HepG2 (cell line): ENCODE measurements around the gene TRAF4. TPM values are rescaled to one million over a fixed set of nuclear protein-coding genes. Genes with fewer than 3 reads are reported as not detected.

Source experiments
- CCAR2 ChIP-seq: fragments of 200-400 bp; formaldehyde crosslinking; optimal IDR thresholded peaks from 2 replicates; pipeline ENCODE3; 2018; ENCODE audit warnings: low read depth, mild to moderate bottlenecking, low read length, moderate library complexity
- CHD4 ChIP-seq: fragments of 200-600 bp; sonication (generic); IDR thresholded peaks from 2 replicates; pipeline ENCODE4 v1.7.0; 2017; ENCODE audit warnings: mild to moderate bottlenecking, low read length, borderline replicate concordance
- FOSL2 ChIP-seq: sonication (generic); formaldehyde crosslinking; IDR thresholded peaks from 2 replicates; pipeline ENCODE4 v1.4.0; 2020; ENCODE audit warnings: missing genetic modification reagents
- GABPA ChIP-seq, 2 experiments: IDR thresholded peaks; 2 replicates each; pipeline ENCODE4 v1.6.1; 2011 to 2016; ENCODE audit warnings: low read depth in 2 of 2, low read length in 1 of 2, missing biosample characterization in 1 of 2, missing genetic modification characterization in 1 of 2
- MBD4 ChIP-seq: IDR thresholded peaks from 2 replicates; pipeline ENCODE4 v1.6.1; 2012; ENCODE audit warnings: low read length, inconsistent platforms, borderline replicate concordance
- MTA3 ChIP-seq: sonication (generic); formaldehyde crosslinking; IDR thresholded peaks from 2 replicates; pipeline ENCODE4 v1.4.0; 2020; ENCODE audit warnings: missing genetic modification reagents
- MTF1 ChIP-seq: sonication (generic); formaldehyde crosslinking; IDR thresholded peaks from 2 replicates; pipeline ENCODE4 v1.5.0; 2020; ENCODE audit warnings: missing genetic modification reagents
- NR3C1 ChIP-seq: sonication (generic); formaldehyde crosslinking; IDR thresholded peaks from 2 replicates; pipeline ENCODE4 v1.4.0; 2020; ENCODE audit warnings: missing genetic modification reagents
- NRL ChIP-seq: sonication (generic); formaldehyde crosslinking; IDR thresholded peaks from 2 replicates; pipeline ENCODE4 v1.5.0; 2020; ENCODE audit warnings: missing genetic modification reagents, mild to moderate bottlenecking, moderate library complexity, borderline replicate concordance
- RARA ChIP-seq: IDR thresholded peaks from 2 replicates; pipeline ENCODE4 v1.6.1; 2016; ENCODE audit warnings: missing genetic modification reagents, missing compliant biosample characterization
- REPIN1 ChIP-seq: sonication (generic); formaldehyde crosslinking; IDR thresholded peaks from 2 replicates; pipeline ENCODE4 v1.8.0; 2022; ENCODE audit warnings: missing genetic modification reagents, low read depth, mild to moderate bottlenecking, borderline replicate concordance
- REXO4 ChIP-seq: sonication (generic); formaldehyde crosslinking; IDR thresholded peaks from 2 replicates; pipeline ENCODE4 v1.8.0; 2022; ENCODE audit warnings: missing genetic modification reagents, mild to moderate bottlenecking, borderline replicate concordance
- ZFP90 ChIP-seq: sonication (generic); formaldehyde crosslinking; IDR thresholded peaks from 2 replicates; pipeline ENCODE4 v1.8.0; 2022; ENCODE audit warnings: missing genetic modification reagents, mild to moderate bottlenecking, inconsistent platforms, borderline replicate concordance
- ZFX ChIP-seq: sonication (generic); formaldehyde crosslinking; IDR thresholded peaks from 2 replicates; pipeline ENCODE4 v1.4.0; 2020; ENCODE audit warnings: mild to moderate bottlenecking, low read depth, missing genetic modification reagents, moderate library complexity
- ZNF180 ChIP-seq: sonication (generic); formaldehyde crosslinking; IDR thresholded peaks from 2 replicates; pipeline ENCODE4 v1.4.0; 2020; ENCODE audit warnings: low read depth, missing genetic modification reagents, borderline replicate concordance
- ZNF260 ChIP-seq: sonication (generic); formaldehyde crosslinking; IDR thresholded peaks from 2 replicates; pipeline ENCODE4 v1.4.0; 2020; ENCODE audit warnings: missing genetic modification reagents, low read depth, mild to moderate bottlenecking, borderline replicate concordance
- ZNF3 ChIP-seq: IDR thresholded peaks from 2 replicates; pipeline ENCODE4 v1.7.0; 2017; ENCODE audit warnings: inconsistent platforms
- ZNF709 ChIP-seq: sonication (generic); formaldehyde crosslinking; IDR thresholded peaks from 2 replicates; pipeline ENCODE4 v1.5.0; 2020; ENCODE audit warnings: mild to moderate bottlenecking, missing genetic modification reagents
- ZNF746 ChIP-seq: sonication (generic); formaldehyde crosslinking; IDR thresholded peaks from 2 replicates; pipeline ENCODE4 v1.8.0; 2022; ENCODE audit warnings: mild to moderate bottlenecking, missing genetic modification reagents
- ZSCAN12 ChIP-seq: sonication (generic); formaldehyde crosslinking; IDR thresholded peaks from 2 replicates; pipeline ENCODE4 v1.9.0; 2021; ENCODE audit warnings: mild to moderate bottlenecking, missing genetic modification reagents
- polyA plus RNA-seq, 8 experiments: library from polyadenylated mRNA; depleted of rRNA in 3 of 8; stranded (reverse) in 7 of 8; unstranded in 1 of 8; fragments of >200 nt; fragmentation: Illumina TruSeq in 4 of 8; extraction: Trizol in 4 of 8; gene quantifications; 2 replicates each; pipeline versions ENCODE4 v1.2.1 to v1.2.3, GENCODE V29; 2011 to 2016; ENCODE audit warnings: low read depth in 4 of 8, missing spikeins in 1 of 8, mixed read lengths in 1 of 8; ENCODE audit not compliant: insufficient read depth in 1 of 8
- total RNA-seq, 5 experiments: library from RNA; depleted of rRNA; stranded (reverse); fragments of >200 nt; fragmentation: Illumina TruSeq; extraction: Trizol; gene quantifications; 2 replicates each; pipeline ENCODE4 v1.2.3, GENCODE V29; 2016; ENCODE audit warnings: low read depth in 1 of 5
- TF ChIP-seq, protein P1 (sequence below): sonication (generic); formaldehyde crosslinking; IDR thresholded peaks from 2 replicates; pipeline ENCODE4 v1.4.0; 2020; ENCODE audit warnings: missing genetic modification reagents
- TF ChIP-seq, protein P2 (sequence below): sonication (generic); formaldehyde crosslinking; conservative IDR thresholded peaks from 2 replicates; pipeline ENCODE4 v1.8.0; 2022; ENCODE audit warnings: low read depth, missing genetic modification reagents
- TF ChIP-seq, protein P3 (sequence below): sonication (generic); formaldehyde crosslinking; IDR thresholded peaks from 2 replicates; pipeline ENCODE4 v1.5.0; 2020; ENCODE audit warnings: missing genetic modification reagents
- TF ChIP-seq, protein P4 (sequence below): sonication (generic); formaldehyde crosslinking; IDR thresholded peaks from 2 replicates; pipeline ENCODE4 v1.8.1; 2023; ENCODE audit warnings: mild to moderate bottlenecking, missing genetic modification reagents

The TRAF4 gene
- total and polyA plus RNA-seq, 2 of the 13 experiments (the other 11 are each of a cell fraction or from before 2014, with no cell fraction given): 86.0 to 89.9 TPM

DNA sequence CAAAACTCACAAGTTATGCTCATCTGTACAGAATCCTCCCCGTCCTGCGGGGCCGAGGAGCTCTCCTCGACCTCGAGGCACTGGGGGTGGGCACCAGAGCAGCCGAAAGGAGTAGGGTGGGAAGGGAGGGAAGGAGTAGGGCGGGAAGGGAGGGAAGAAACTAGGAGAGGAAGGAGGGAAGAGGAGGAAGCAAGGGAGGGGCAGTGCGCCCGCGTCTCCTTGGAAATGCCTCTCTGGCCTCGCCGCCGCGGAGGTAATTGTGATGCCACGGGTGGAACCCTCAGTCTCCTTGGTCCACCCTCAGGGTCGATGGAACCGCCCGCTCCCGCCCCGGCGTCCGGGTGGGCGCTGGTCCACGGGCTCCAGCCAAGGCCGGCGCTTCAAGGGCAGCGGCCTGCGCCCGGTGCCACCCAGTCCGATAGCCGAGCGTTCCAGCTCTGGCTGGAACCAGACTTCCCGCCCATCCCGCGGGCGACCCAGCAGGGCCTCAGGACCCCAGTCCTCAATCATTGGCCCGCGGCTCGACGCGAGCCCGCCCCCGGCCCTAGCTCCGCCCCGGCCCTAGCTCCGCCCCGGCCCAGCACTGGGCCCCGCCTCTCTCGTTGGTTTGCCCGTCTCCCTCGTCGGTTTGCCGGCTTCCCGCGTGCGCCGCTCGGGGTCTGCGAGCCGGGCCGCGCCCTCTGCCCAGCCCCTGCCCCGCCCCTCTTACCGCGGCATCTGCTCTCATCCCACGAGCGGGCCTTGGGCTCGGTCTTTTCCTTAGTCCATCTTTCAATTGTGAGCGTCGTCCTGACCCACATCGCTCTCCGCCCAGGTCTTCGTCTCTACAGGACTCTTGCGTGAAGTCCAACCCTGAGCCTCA, 32.7 kb upstream of the TRAF4 start (continued):
- TF ChIP-seq, protein P1, sequence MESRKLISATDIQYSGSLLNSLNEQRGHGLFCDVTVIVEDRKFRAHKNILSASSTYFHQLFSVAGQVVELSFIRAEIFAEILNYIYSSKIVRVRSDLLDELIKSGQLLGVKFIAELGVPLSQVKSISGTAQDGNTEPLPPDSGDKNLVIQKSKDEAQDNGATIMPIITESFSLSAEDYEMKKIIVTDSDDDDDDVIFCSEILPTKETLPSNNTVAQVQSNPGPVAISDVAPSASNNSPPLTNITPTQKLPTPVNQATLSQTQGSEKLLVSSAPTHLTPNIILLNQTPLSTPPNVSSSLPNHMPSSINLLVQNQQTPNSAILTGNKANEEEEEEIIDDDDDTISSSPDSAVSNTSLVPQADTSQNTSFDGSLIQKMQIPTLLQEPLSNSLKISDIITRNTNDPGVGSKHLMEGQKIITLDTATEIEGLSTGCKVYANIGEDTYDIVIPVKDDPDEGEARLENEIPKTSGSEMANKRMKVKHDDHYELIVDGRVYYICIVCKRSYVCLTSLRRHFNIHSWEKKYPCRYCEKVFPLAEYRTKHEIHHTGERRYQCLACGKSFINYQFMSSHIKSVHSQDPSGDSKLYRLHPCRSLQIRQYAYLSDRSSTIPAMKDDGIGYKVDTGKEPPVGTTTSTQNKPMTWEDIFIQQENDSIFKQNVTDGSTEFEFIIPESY (CRISPR knock-in tag): no peak
- no peak for TF ChIP-seq MBD4
- TF ChIP-seq CCAR2: no peak
- TF ChIP-seq, protein P2, sequence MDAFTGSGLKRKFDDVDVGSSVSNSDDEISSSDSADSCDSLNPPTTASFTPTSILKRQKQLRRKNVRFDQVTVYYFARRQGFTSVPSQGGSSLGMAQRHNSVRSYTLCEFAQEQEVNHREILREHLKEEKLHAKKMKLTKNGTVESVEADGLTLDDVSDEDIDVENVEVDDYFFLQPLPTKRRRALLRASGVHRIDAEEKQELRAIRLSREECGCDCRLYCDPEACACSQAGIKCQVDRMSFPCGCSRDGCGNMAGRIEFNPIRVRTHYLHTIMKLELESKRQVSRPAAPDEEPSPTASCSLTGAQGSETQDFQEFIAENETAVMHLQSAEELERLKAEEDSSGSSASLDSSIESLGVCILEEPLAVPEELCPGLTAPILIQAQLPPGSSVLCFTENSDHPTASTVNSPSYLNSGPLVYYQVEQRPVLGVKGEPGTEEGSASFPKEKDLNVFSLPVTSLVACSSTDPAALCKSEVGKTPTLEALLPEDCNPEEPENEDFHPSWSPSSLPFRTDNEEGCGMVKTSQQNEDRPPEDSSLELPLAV (CRISPR knock-in tag): no peak
- TF ChIP-seq ZNF746: no peak
- no peak for TF ChIP-seq ZNF3 (CRISPR knock-in tag)
- no peak; the same call in 1 of the 2 replicates for TF ChIP-seq FOSL2 (CRISPR knock-in tag)
- TF ChIP-seq REPIN1 (CRISPR knock-in tag): no peak
- TF ChIP-seq ZFP90 (CRISPR knock-in tag): peak; percentile 35; the same call in 1 of the 2 replicates
- no peak for TF ChIP-seq ZNF709 (CRISPR knock-in tag)
- no peak for TF ChIP-seq CHD4
- TF ChIP-seq MTA3 (CRISPR knock-in tag): no peak
- no peak for TF ChIP-seq MTF1 (CRISPR knock-in tag)
- no peak for TF ChIP-seq NR3C1 (CRISPR knock-in tag)
- TF ChIP-seq ZSCAN12 (CRISPR knock-in tag): no peak
- TF ChIP-seq, protein P3, sequence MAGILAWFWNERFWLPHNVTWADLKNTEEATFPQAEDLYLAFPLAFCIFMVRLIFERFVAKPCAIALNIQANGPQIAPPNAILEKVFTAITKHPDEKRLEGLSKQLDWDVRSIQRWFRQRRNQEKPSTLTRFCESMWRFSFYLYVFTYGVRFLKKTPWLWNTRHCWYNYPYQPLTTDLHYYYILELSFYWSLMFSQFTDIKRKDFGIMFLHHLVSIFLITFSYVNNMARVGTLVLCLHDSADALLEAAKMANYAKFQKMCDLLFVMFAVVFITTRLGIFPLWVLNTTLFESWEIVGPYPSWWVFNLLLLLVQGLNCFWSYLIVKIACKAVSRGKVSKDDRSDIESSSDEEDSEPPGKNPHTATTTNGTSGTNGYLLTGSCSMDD (CRISPR knock-in tag): no peak
- TF ChIP-seq GABPA (IDR thresholded peaks at IDR 0.05; ENCODE audit: low read depth, low read length): no peak
- no peak for TF ChIP-seq GABPA (CRISPR knock-in tag; IDR thresholded peaks at IDR 0.05; ENCODE audit: low read depth)
- TF ChIP-seq ZFX (CRISPR knock-in tag): peak; percentile 96
- TF ChIP-seq REXO4 (CRISPR knock-in tag): no peak
- TF ChIP-seq RARA (CRISPR knock-in tag): no peak
- TF ChIP-seq ZNF260 (CRISPR knock-in tag): no peak
- TF ChIP-seq NRL (CRISPR knock-in tag): peak; percentile 88
- no peak for TF ChIP-seq ZNF180 (CRISPR knock-in tag)
- TF ChIP-seq, protein P4, sequence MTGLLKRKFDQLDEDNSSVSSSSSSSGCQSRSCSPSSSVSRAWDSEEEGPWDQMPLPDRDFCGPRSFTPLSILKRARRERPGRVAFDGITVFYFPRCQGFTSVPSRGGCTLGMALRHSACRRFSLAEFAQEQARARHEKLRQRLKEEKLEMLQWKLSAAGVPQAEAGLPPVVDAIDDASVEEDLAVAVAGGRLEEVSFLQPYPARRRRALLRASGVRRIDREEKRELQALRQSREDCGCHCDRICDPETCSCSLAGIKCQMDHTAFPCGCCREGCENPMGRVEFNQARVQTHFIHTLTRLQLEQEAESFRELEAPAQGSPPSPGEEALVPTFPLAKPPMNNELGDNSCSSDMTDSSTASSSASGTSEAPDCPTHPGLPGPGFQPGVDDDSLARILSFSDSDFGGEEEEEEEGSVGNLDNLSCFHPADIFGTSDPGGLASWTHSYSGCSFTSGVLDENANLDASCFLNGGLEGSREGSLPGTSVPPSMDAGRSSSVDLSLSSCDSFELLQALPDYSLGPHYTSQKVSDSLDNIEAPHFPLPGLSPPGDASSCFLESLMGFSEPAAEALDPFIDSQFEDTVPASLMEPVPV (CRISPR knock-in tag): no peak; the same call in 1 of the 2 replicates
